OCI-LY3 (cell line): ENCODE measurements around the gene DGLUCY.
A peak's percentile ranks its signal among the peaks of the same experiment; 100 is the strongest.

ENCODE experiments used
- H2AFZ ChIP-seq: fragments of 200-600, 300-600 bp; shearing (Covaris generic); 2 replicates; pipeline ENCODE4 v1.6.0; 2014; ENCODE audit warnings: antibody characterized with exemption, low read depth, low read length
- H3K27ac ChIP-seq: fragments of 200-600, 300-600 bp; sonication (generic); 2 replicates; pipeline ENCODE4 v1.5.1; 2014; ENCODE audit warnings: mild to moderate bottlenecking, low read length, moderate library complexity, mixed read lengths
- H3K27me3 ChIP-seq: fragments of 200-600, 300-600 bp; sonication (generic); 2 replicates; pipeline ENCODE4 v1.6.1; 2014; ENCODE audit warnings: low read depth, low read length, mixed read lengths
- H3K36me3 ChIP-seq: fragments of 200-600, 300-600 bp; sonication (generic); replicated peaks from 2 replicates; pipeline ENCODE3; 2014; ENCODE audit warnings: low read depth, low read length, mixed read lengths
- H3K4me1 ChIP-seq: fragments of 300-600, 200-600 bp; sonication (generic); 2 replicates; pipeline ENCODE4 v1.6.1; 2014; ENCODE audit warnings: low read length, mixed read lengths
- H3K4me2 ChIP-seq: fragments of 200-600, 300-600 bp; sonication (generic); 2 replicates; pipeline ENCODE4 v1.6.1; 2014; ENCODE audit warnings: low read length, mixed read lengths
- H3K4me3 ChIP-seq: fragments of 300-600, 200-600 bp; sonication (generic); 2 replicates; pipeline ENCODE4 v1.5.1; 2014; ENCODE audit warnings: antibody characterized with exemption, mild to moderate bottlenecking, low read length, moderate library complexity
- H3K79me2 ChIP-seq: fragments of 300-600, 200-600 bp; shearing (Covaris generic); 2 replicates; pipeline ENCODE4 v1.6.1; 2014; ENCODE audit warnings: mild to moderate bottlenecking, low read length, mixed read lengths
- H3K9ac ChIP-seq: fragments of 300-600, 200-600 bp; shearing (Covaris generic); 2 replicates; pipeline ENCODE4 v1.6.0; 2014; ENCODE audit warnings: mild to moderate bottlenecking, low read length, moderate library complexity
- H3K9me3 ChIP-seq: fragments of 200-600, 300-600 bp; shearing (Covaris generic); 2 replicates; pipeline ENCODE4 v1.6.1; 2014; ENCODE audit warnings: low read length, mixed read lengths; ENCODE audit not compliant: insufficient read depth
- H4K20me1 ChIP-seq: fragments of 200-600, 300-600 bp; sonication (generic); 2 replicates; pipeline ENCODE4 v1.6.1; 2016; ENCODE audit warnings: low read length, mixed read lengths; ENCODE audit not compliant: insufficient read depth
- EZH2phosphoT487 ChIP-seq: fragments of 200-600 bp; shearing (Covaris generic); IDR thresholded peaks from 2 replicates; pipeline ENCODE4 v1.6.1; 2018; ENCODE audit warnings: antibody characterized with exemption, mixed run types, low read depth
- TF ChIP-seq, protein P1 (sequence below): fragments of 200-600, 300-600 bp; sonication (generic); IDR thresholded peaks from 2 replicates; pipeline ENCODE4 v1.5.1; 2014; ENCODE audit warnings: antibody characterized with exemption, low read length, low read depth

The DGLUCY gene

DNA sequence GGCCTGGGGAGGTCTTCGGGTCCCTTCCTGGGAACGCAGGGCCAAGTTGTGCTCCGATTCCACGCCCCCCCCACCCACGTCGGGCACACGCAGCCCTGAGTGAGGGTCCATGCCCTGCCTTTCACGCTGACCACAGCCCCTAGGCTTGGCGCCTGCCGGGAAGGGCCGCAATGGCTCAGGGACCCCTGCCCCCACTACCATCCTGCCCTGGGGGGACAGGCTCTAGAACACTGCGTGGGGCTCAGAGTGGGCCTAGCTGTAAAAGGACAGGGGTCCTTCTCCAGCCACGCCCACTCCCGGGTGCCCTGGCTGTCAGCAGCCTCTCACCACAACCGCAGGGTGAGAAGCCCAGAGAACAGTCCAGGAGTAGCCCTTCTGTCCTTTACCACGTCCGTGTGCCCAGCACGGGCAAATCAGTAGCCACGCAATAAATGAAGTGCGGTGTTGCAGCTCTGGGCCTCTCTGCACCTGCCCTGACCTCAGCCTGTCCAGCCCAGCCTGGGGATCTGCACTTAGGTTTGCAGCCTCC lies 140.0 kb downstream of the DGLUCY start:
- Histone ChIP-seq H3K4me3 (peak overlapping the region; percentile 88), H4K20me1 (no peaks in the 10 kb centered on the region), H3K79me2 (no peaks in the 10 kb centered on the region), H3K4me2 (peak overlapping the region; percentile 86), H3K36me3 (no peaks in the 10 kb centered on the region), H3K27me3 (peaks cover 13% of the 10 kb centered on the region), H3K27ac (no peak overlapping the region), H2AFZ (no peak overlapping the region), H3K9me3 (no peaks in the 10 kb centered on the region), H3K4me1 (peaks cover 32% of the 10 kb centered on the region), H3K9ac (peak overlapping the region; percentile 54; the same call in 1 of the 2 replicates)
- no peak for TF ChIP-seq EZH2phosphoT487
- TF ChIP-seq, protein P1, sequence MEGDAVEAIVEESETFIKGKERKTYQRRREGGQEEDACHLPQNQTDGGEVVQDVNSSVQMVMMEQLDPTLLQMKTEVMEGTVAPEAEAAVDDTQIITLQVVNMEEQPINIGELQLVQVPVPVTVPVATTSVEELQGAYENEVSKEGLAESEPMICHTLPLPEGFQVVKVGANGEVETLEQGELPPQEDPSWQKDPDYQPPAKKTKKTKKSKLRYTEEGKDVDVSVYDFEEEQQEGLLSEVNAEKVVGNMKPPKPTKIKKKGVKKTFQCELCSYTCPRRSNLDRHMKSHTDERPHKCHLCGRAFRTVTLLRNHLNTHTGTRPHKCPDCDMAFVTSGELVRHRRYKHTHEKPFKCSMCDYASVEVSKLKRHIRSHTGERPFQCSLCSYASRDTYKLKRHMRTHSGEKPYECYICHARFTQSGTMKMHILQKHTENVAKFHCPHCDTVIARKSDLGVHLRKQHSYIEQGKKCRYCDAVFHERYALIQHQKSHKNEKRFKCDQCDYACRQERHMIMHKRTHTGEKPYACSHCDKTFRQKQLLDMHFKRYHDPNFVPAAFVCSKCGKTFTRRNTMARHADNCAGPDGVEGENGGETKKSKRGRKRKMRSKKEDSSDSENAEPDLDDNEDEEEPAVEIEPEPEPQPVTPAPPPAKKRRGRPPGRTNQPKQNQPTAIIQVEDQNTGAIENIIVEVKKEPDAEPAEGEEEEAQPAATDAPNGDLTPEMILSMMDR: no peak

DNA sequence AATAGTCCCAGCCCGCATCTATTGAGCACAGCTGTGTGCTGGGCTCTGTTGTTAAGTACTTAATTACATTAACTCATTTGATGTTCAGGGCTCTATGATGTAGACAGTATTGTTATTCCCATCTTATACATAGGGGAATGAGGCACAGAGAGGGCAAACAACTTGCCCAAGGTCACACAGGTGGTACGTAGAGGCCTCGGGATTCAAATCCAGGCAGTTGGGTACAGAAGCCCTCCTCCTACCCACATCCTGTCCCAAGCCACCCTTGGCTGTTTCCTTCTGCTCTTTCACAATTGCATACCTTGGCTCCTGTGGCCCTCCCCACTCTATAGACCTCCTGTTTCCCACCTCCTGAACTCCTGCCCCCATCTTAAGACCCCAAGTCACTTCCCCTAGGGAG lies 140.6 kb downstream of the DGLUCY start:
- no peak overlapping the region for H3K4me3 ChIP-seq
- peaks cover 13% of the 10 kb centered on the region for H3K27me3 ChIP-seq
- H3K27ac ChIP-seq: no peak overlapping the region
- H3K36me3 ChIP-seq: no peaks in the 10 kb centered on the region
- peaks cover 32% of the 10 kb centered on the region for H3K4me1 ChIP-seq
- no peaks in the 10 kb centered on the region for H3K79me2 ChIP-seq
- H4K20me1 ChIP-seq: no peaks in the 10 kb centered on the region
- H3K9me3 ChIP-seq: no peaks in the 10 kb centered on the region
- no peak overlapping the region for H3K9ac ChIP-seq
- no peak overlapping the region for H3K4me2 ChIP-seq
- TF ChIP-seq, protein P1: no peak
- TF ChIP-seq EZH2phosphoT487: no peak
- no peak overlapping the region for H2AFZ ChIP-seq

DNA sequence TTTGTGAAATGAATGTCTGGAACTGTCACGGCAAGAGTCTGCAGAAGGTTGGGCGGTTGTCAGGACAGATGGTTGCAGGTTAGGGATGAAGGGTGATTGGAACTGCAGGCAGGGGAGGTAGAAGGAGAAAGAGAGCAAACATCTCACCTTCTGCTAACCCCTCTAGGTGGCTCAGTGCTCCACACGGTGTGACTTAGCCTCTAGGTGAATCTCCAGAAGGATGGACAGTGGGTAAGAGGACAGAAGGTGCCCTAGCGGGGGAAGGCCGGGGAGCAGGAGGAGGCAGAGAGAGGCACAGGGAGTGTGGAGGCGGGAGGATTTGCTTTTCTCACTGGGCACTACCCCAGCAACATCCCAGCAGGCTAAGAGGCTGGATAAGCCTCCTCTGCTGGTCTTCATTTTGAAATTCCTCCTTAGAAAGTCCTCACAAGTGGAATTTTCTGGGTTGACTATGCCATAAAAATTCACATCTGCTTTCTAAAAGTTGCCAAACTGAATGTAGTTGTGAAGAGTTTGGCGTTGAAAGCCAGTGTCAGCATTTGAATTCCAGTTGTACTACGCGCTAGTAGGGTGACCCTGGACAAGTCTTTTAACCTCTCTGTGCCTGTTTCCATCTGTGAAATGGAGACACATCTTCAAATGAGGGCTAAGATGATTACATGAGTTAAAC lies 141.3 kb downstream of the DGLUCY start:
- H3K4me3 ChIP-seq: no peak overlapping the region
- TF ChIP-seq EZH2phosphoT487: no peak
- TF ChIP-seq, protein P1: peak; percentile 12; the same call in 1 of the 2 replicates
- H3K9ac ChIP-seq: no peak overlapping the region
- H3K4me1 ChIP-seq: peaks cover 26% of the 10 kb centered on the region
- peaks cover 13% of the 10 kb centered on the region for H3K27me3 ChIP-seq
- no peak overlapping the region for H3K27ac ChIP-seq
- no peaks in the 10 kb centered on the region for H4K20me1 ChIP-seq
- no peak overlapping the region for H3K4me2 ChIP-seq
- H3K79me2 ChIP-seq: no peaks in the 10 kb centered on the region
- H2AFZ ChIP-seq: no peak overlapping the region
- no peaks in the 10 kb centered on the region for H3K9me3 ChIP-seq
- H3K36me3 ChIP-seq: no peaks in the 10 kb centered on the region

DNA sequence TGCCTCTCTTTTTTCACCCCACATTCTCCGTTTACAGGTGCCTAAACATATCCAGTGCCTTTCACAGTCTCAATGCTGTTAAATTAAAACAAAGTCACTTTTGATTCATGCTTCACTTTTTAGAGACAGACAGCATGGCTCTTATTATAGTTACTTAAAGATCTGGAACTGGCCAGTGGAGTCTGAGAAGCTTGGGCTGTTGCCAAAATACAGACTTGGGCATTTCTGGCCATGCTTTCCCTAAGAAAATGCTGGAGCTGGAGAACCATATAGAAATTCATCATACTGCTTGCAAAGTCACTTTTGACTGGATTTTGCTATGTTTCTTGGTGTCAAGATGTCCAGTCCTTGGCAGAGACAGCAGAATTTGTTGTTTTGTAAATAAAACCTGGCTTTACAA lies 142.8 kb downstream of the DGLUCY start:
- Histone ChIP-seq H3K4me2 (no peak overlapping the region), H3K4me3 (no peak overlapping the region), H3K9me3 (no peaks in the 10 kb centered on the region), H3K27me3 (peaks cover 13% of the 10 kb centered on the region), H3K9ac (no peak overlapping the region), H3K27ac (no peak overlapping the region), H3K4me1 (peaks cover 20% of the 10 kb centered on the region), H2AFZ (no peak overlapping the region), H4K20me1 (no peaks in the 10 kb centered on the region), H3K36me3 (no peaks in the 10 kb centered on the region), H3K79me2 (no peaks in the 10 kb centered on the region)
- TF ChIP-seq EZH2phosphoT487: no peak
- TF ChIP-seq, protein P1: no peak
